Measurements from ENCODE around the gene ABI3.
"Not testable (repeated sequence)": the region's sequence is repeated elsewhere in the genome, so short reads cannot be mapped to it uniquely, and the experiment has no call there.

The ABI3 gene, protein sequence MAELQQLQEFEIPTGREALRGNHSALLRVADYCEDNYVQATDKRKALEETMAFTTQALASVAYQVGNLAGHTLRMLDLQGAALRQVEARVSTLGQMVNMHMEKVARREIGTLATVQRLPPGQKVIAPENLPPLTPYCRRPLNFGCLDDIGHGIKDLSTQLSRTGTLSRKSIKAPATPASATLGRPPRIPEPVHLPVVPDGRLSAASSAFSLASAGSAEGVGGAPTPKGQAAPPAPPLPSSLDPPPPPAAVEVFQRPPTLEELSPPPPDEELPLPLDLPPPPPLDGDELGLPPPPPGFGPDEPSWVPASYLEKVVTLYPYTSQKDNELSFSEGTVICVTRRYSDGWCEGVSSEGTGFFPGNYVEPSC

DNA sequence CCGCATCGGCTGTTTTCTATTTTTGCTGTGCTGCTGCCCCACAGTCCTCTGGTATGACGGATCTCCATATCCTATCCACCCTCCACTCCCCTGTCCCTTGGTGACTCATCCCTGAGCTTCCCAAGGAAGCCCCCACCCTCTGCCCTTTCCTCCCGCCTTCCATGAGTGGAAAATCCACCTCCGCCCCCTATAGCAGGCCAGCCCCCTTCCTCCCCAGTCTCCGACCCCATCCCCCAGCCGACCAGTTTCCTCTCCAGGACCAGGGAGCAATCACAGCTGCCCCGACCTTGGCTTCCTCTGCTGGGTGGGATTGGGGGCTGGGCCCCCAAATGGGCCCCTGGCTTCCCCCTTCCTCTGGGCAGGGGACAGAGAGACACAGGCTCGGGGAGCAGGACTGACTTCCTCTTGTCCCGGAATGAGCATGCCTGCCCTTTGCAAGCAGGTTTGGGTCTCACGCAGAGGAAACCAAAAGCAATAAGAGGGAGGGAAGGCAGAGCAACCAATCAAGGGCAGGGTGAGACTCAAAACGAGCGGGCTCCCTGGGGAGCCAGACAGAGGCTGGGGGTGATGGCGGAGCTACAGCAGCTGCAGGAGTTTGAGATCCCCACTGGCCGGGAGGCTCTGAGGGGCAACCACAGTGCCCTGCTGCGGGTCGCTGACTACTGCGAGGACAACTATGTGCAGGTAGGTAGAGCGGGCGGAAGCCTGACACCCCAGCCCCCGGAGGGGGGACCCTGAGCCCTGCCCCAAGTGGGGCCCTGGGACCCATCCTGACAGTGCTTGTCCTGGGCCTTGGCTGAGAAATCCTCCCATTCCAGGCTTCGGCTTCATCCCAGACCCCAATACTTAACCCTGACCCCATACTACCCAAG is at the start of gene ABI3, which contains the start of gene GNGT2:
ABI3 (plus strand) TSS at position 550 of the 872 bp plus-strand sequence; CDS start at position 568, 18 bp downstream.
GNGT2 (minus strand) TSS at position 417 of the 872 bp plus-strand sequence. CDS start 3,152 bp downstream, outside the sequence.
- DNase-seq (ENCODE audit: low spot score), result no peak

- DNase-seq (ENCODE audit: low spot score), result no peak
These were observed 47.6 kb upstream of the ABI3 start for GRCh38 chr17:49162866-49163265.

GRCh38 chr17:49165143-49165542 is 45.4 kb upstream of the ABI3 start:
- no peak for DNase-seq (ENCODE audit: low spot score)

DNA sequence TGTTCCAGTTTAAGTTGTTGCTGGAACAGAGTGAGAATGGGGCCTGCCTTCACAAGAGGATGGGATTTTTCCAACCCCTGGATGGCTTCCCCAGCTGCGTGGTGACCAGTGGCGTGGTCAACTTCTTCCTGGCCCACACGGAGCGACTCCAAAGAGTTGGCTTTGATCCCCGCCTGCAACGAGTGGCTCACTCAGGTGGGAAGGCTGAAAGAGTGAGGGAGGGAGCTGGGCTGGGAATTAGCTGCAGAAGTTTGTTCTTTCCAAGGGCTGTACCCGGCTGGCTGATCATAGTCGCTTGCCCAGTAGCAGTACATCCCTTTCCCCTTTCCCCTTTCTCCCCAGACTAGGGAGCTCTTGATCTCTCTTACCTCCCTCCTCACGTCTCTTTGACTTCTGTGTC is 41.8 kb upstream of the ABI3 start:
- no peak for DNase-seq (ENCODE audit: low spot score)

DNA sequence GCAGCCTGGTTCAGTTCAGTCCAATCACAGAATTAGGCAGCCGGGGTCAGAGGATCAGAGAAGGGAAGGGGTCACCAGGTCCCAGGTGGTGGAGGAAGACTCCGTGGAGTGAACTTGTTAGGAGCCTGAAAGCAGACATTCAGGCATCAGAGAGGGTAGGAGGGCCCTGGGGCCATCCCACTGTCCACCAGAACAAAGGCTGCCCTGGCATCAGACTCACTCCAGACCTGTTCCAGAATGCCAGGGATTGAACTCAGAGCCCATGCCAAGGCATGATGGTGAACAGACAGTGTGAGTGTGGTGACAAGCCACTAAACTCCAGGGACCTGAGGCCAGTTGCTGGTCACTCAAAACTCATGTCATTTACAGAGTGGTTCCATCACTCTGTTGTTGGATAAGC is 40.3 kb upstream of the ABI3 start:
- DNase-seq (ENCODE audit: low spot score), result no peak

DNA sequence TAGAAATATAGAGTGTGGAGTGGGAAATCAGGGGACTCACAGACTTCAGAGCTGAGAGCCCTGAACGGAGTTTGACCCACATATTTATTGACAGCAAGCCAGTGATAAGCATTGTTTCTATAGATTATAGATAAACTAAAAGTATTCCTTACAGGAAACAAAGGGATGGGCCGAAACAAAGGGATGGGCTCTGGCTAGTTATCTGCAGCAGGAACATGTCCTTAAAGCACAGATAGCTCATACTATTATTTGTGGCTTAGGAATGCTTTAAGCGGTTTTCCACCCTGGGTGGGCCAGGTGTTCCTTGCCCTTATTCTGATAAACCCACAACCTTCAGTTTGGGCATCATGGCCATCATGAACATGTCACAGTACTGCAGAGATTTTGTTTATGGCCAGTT is 39.8 kb upstream of the ABI3 start:
- DNase-seq (ENCODE audit: low spot score), result not testable (repeated sequence)

GRCh38 chr17:49175978-49176377 is 34.5 kb upstream of the ABI3 start:
- DNase-seq (ENCODE audit: low spot score), result not testable (repeated sequence)

- DNase-seq (ENCODE audit: low spot score), result peak; percentile 72
These were observed 30.2 kb upstream of the ABI3 start for GRCh38 chr17:49180303-49180702.

- DNase-seq (ENCODE audit: low spot score), result no peak
These were observed 29.4 kb upstream of the ABI3 start for GRCh38 chr17:49180998-49181635.

DNA sequence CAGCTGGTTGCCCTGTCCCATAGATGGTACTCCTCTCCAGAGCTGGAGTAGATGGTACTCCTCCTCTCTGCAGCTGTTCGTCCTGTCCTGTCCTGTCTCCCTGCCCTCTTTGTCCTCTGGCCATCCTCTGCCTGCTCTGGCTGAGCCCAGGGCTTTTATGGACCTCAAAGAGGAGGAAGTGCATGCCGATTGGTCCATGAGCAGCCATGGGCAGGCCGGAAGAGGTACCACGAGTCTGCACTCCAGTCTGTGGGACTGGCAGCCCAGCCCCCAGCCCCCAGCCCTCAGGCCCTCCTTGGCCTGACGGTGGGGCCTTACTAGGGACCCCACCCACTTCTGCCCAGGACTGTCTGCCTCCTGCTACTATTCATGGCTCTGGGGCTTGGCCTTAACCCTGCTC is 27.2 kb upstream of the ABI3 start:
- DNase-seq (ENCODE audit: low spot score), result no peak

GRCh38 chr17:49183801-49184200 is 26.7 kb upstream of the ABI3 start:
- no peak for DNase-seq (ENCODE audit: low spot score)

- not testable (repeated sequence) for DNase-seq (ENCODE audit: low spot score)
These were observed 26.0 kb upstream of the ABI3 start for GRCh38 chr17:49184522-49184921.

GRCh38 chr17:49185381-49185780 is 25.1 kb upstream of the ABI3 start:
- not testable (repeated sequence) for DNase-seq (ENCODE audit: low spot score)

DNA sequence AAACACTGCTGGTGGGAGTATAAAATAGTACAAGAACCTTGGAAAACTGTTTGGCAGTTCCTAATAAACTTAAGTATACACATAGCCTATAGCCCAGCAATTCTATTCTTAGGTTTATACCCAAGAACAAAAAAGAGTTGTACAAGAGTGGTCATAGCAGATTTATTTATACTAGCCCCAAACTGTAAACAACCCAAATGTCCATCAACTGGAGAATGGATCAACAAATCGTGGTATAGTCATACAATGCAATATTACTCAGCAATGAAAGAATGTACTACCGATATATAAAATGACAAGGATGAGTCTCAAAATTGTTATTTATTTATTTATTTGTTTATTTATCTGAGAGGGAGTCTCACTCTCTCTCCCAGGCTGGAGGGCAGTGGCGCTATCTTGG is 23.2 kb upstream of the ABI3 start:
- DNase-seq (ENCODE audit: low spot score), result no peak

GRCh38 chr17:49190932-49191331 is 19.6 kb upstream of the ABI3 start:
- DNase-seq (ENCODE audit: low spot score), result no peak

GRCh38 chr17:49191409-49191916 is 19.0 kb upstream of the ABI3 start:
- DNase-seq (ENCODE audit: low spot score), result no peak

DNA sequence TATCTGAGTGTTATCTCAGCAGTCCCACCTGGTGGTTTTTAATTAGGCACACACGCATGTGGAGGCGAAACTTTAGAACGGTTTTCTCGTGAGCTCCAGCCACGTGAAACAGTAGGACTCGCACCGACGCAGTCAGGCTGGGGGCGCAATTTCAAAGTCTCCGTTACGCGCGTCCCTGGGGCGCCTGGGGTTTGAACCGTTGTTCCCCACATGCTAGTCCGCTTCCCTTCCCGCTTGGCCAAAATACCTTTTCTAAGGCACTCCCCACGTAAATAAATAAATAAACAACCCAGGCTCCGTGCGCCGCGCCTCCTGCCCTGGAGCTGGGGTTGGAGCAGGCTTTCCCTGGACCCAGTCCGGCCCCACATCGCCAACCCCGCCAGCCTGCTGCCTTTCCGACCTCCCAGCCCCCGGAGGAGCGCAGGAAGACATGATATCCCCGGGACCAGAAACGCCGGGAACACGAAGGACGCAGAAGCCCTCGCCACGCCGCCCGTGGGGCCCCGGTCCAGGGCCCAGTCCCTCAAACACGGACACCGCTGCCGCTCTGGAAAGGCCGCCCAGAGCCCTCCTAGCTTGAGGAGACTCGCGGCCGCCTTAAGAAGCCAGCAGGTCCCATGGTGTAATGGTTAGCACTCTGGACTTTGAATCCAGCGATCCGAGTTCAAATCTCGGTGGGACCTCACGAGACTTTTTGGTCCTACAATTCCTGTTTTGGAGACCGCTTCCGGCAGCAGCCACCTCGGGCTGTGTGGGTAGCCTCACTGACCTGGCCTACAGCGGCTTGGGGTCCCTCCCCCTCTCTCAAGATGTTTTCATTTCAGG is 18.4 kb upstream of the ABI3 start:
- peak; percentile 93 for DNase-seq (ENCODE audit: low spot score)

DNA sequence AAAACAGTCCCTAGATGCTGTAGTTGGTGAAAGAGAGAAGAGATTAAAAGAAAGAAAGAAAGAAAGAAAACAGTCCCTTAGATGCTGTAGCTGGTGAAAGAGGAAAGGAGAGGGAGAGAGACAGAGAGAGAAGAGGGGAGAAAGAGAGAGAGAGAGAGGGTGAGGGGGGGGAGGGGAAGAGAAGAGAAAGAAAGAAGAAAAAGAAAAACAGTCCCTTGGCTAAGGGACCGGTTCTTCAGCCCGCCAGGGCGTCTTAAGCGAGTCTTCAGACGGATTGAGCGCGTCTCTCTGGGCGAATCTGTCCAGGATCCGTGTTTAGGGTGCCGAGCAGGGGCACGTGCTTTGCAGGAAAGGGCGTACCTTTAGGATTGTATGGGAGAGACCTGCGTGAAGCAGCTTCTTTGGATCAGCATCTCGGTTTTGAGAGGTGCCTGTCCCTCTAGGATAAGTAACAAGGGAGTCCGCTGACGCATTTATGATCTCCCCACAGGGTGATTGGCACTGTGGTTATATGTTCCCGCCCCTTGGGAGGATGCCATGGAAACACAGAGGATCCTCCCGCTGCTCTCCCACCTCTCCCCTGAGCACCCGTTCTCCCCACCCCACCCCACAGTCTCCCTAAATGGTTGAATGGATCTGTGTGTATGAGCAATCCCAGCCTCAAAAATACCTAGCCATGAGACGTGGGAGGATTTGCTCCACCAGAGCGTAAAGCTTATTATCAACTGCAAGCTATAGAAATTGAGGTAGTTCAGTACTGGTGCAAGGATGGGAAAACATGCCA is 16.8 kb upstream of the ABI3 start:
- DNase-seq (ENCODE audit: low spot score), result peak; percentile 24

- DNase-seq (ENCODE audit: low spot score), result no peak
These were observed 16.3 kb upstream of the ABI3 start for GRCh38 chr17:49194297-49194607.

GRCh38 chr17:49195751-49196150 is 14.8 kb upstream of the ABI3 start:
- DNase-seq (ENCODE audit: low spot score), result no peak

GRCh38 chr17:49196520-49196919 is 14.0 kb upstream of the ABI3 start:
- DNase-seq (ENCODE audit: low spot score), result no peak

Measured in hematopoietic multipotent progenitor cell treated with erythropoietin and hydrocortisone succinate and interleukin-3 and kit ligand, for 17 days (in vitro differentiated cells).